Muscle layer of duodenum (tissue), 2 donors: ENCODE results near the gene ADAMTS17.

Experiments
- H3K27ac ChIP-seq: one replicate; pipeline ENCODE4 v1.7.0; 2013; ENCODE audit warnings: mild to moderate bottlenecking, low read length
- H3K27me3 ChIP-seq: one replicate; pipeline ENCODE4 v1.7.0; 2013; ENCODE audit warnings: low read depth, mild to moderate bottlenecking, control low read depth, low read length
- H3K36me3 ChIP-seq, 2 donors: one replicate each; pipeline ENCODE4 v1.7.0; 2013; ENCODE audit warnings: low read length in 2 of 2, control low read depth in 1 of 2, mild to moderate bottlenecking in 1 of 2; ENCODE audit not compliant: insufficient read depth in 2 of 2, control insufficient read depth in 1 of 2
- H3K4me1 ChIP-seq, 2 donors: one replicate each; pipeline ENCODE4 v1.7.0; 2013; ENCODE audit warnings: low read length in 2 of 2, mild to moderate bottlenecking in 2 of 2, control low read depth in 1 of 2, moderate library complexity in 1 of 2; ENCODE audit not compliant: insufficient read depth in 2 of 2, control insufficient read depth in 1 of 2
- H3K4me3 ChIP-seq, 2 donors: one replicate each; pipeline ENCODE4 v1.7.0; 2013; ENCODE audit warnings: low read length in 2 of 2, low read depth in 1 of 2, mild to moderate bottlenecking in 1 of 2
- H3K9me3 ChIP-seq, 2 donors: one replicate each; pipeline ENCODE4 v1.7.0; 2013; ENCODE audit warnings: low read length in 2 of 2, control low read depth in 1 of 2, mild to moderate bottlenecking in 1 of 2; ENCODE audit not compliant: control insufficient read depth in 1 of 2
- donor health status: healthy.

Gene ADAMTS17

DNA sequence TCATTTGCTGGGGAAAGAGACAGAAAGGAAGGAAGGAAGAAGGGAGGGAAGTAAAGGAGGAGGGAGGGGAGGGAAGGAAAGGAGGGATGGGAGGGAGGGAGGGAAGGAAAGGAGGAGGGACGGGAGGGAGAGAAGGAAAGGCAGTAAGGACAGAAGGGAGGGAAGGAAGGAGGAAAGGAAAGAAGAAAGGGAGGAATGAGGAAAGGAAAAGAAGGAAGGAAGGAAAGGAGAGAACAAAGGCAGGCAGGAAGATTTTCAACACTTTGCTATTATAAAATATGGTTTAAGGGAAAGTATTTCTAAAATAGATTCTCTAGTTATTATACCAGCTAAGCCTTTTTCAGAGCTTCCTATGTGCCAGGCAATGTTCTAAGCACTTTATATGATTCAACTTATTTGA lies 330.5 kb downstream of the ADAMTS17 start:
- H3K4me3 ChIP-seq, result no peak overlapping the region
- no peaks in the 10 kb centered on the region for H3K4me1 ChIP-seq
- H3K36me3 ChIP-seq, result no peaks in the 10 kb centered on the region
- H3K9me3 ChIP-seq, result no peaks in the 10 kb centered on the region
- no peak overlapping the region for H3K27ac ChIP-seq
- no peaks in the 10 kb centered on the region for H3K27me3 ChIP-seq

DNA sequence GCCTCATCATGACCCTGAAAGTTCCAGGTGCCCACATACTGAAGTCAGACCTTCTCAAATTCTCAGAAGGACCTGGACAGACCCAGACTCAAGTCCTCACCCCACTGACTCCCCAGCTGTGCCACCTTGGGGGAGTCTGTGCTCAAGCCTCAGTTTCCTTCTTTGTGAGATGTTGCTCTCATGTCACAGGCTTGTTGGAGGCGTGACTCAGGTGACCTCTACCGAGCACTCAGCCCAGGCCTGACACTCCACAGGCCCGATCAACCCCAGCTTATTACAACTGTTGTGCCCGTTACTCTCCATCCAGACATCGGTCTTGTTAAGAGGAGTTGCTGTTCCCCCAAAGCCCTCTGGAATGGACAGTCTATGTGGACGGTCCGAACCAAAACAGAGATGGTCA lies 332.4 kb downstream of the ADAMTS17 start:
- no peaks in the 10 kb centered on the region for H3K27me3 ChIP-seq
- H3K4me3 ChIP-seq, result no peak overlapping the region
- H3K36me3 ChIP-seq, result no peaks in the 10 kb centered on the region
- H3K4me1 ChIP-seq, result no peaks in the 10 kb centered on the region
- H3K27ac ChIP-seq, result no peak overlapping the region
- no peaks in the 10 kb centered on the region for H3K9me3 ChIP-seq

DNA sequence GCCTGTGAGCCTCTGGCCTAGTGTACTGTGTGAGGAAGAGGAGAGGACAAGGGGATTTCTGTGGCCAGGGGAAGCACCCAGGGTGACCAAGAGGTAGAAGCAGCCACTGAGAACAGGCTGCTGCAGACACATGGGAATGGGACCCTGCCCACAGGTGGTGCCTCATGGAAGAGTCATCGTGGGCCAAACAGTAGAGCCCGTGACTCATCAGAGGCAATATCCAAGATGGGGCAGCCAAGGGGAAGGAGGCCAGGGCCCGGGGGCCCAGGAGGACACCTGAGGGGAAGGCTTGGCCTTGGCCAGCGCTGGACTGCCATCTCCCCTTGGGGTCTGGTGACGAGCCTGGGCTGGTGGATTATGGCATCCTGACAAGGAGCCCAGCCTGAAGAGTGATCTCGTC lies 333.5 kb downstream of the ADAMTS17 start:
- Histone ChIP-seq H3K4me1 (no peaks in the 10 kb centered on the region), H3K36me3 (no peaks in the 10 kb centered on the region), H3K27me3 (no peaks in the 10 kb centered on the region), H3K9me3 (no peaks in the 10 kb centered on the region), H3K4me3 (no peak overlapping the region), H3K27ac (no peak overlapping the region)

DNA sequence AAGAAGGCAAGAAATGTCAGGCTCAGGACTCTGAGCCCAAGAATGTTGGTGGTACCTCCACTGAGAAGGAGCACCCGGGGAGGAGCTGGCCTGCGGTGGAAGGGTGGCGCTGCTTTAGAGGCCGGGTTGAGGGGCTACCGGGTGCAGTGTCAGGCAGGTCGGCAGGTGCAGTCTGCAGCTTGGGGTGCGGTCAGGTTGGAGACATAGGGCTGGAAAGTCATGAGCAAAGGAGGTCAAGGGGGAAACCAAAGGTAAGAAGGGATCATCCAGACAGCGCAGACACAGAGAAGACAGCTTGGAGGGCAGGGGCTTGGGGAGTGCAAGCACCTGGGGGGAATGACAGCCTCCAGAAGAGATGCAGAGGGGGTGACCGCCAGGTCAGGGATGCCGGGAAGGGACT lies 334.2 kb downstream of the ADAMTS17 start:
- H3K9me3 ChIP-seq, result no peaks in the 10 kb centered on the region
- H3K27ac ChIP-seq, result no peak overlapping the region
- no peaks in the 10 kb centered on the region for H3K27me3 ChIP-seq
- no peaks in the 10 kb centered on the region for H3K36me3 ChIP-seq
- no peaks in the 10 kb centered on the region for H3K4me1 ChIP-seq
- no peak overlapping the region for H3K4me3 ChIP-seq

GRCh38 chr15:100005715-100006114 lies 336.1 kb downstream of the ADAMTS17 start:
- Histone ChIP-seq H3K27ac (no peak overlapping the region), H3K4me3 (no peak overlapping the region), H3K9me3 (no peaks in the 10 kb centered on the region), H3K4me1 (no peaks in the 10 kb centered on the region), H3K27me3 (no peaks in the 10 kb centered on the region), H3K36me3 (no peaks in the 10 kb centered on the region)

GRCh38 chr15:100005013-100005412 lies 336.8 kb downstream of the ADAMTS17 start:
- no peaks in the 10 kb centered on the region for H3K4me1 ChIP-seq
- no peaks in the 10 kb centered on the region for H3K9me3 ChIP-seq
- no peak overlapping the region for H3K4me3 ChIP-seq
- H3K27ac ChIP-seq, result no peak overlapping the region
- H3K36me3 ChIP-seq, result no peaks in the 10 kb centered on the region
- H3K27me3 ChIP-seq, result no peaks in the 10 kb centered on the region

GRCh38 chr15:100002787-100003536 lies 338.8 kb downstream of the ADAMTS17 start:
- no peaks in the 10 kb centered on the region for H3K36me3 ChIP-seq
- H3K4me3 ChIP-seq, result no peak overlapping the region
- no peak overlapping the region for H3K27ac ChIP-seq
- no peaks in the 10 kb centered on the region for H3K9me3 ChIP-seq
- H3K4me1 ChIP-seq, result no peaks in the 10 kb centered on the region
- no peaks in the 10 kb centered on the region for H3K27me3 ChIP-seq

- no peaks in the 10 kb centered on the region for H3K27me3 ChIP-seq
- no peak overlapping the region for H3K27ac ChIP-seq
- H3K4me1 ChIP-seq, result no peaks in the 10 kb centered on the region
- H3K4me3 ChIP-seq, result no peak overlapping the region
- no peaks in the 10 kb centered on the region for H3K9me3 ChIP-seq
- H3K36me3 ChIP-seq, result no peaks in the 10 kb centered on the region
These were observed 339.6 kb downstream of the ADAMTS17 start for GRCh38 chr15:100002086-100002620.

- no peaks in the 10 kb centered on the region for H3K27me3 ChIP-seq
- no peaks in the 10 kb centered on the region for H3K36me3 ChIP-seq
- no peaks in the 10 kb centered on the region for H3K4me1 ChIP-seq
- H3K27ac ChIP-seq, result no peak overlapping the region
- H3K9me3 ChIP-seq, result no peaks in the 10 kb centered on the region
- H3K4me3 ChIP-seq, result no peak overlapping the region
These were observed 340.4 kb downstream of the ADAMTS17 start for GRCh38 chr15:100001405-100001804.

DNA sequence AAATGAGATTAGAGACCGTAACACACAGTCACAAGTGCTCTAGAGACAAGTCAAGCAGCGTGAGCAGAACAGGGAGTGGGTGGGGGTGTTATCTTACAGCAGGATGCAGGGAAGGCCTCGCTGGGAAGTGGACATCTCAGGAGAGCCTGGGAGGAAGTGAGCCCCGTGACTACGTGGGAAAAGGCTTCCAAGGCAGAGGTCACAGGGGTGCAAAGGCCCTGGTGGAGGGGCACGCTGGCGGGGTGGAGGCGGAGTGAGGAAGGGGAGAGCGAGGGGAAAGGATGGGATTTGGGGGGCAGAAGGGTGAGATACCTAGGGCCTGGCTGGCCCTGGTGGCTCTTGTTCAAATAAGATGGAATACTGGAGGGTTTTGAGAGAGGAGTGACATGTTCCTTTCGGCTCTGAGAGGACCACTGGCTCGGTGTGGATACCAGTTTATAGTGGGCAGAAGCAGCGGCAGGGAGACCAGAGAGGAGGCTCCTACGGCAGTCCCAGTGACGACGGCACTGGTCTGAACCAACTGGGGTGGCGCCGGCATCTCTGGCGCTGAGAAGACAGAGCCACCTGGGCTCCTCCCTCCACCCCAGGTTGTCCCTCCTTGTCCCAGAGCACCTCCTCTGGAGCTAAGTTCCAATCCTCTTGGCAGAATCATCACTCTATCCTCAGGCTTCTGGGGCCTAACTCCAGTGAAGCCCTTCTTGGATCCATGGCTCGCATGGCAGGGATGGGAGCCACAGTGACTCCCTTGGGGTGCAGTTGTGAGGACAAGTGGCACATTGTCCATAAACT lies 342.3 kb downstream of the ADAMTS17 start:
- Histone ChIP-seq H3K36me3 (no peaks in the 10 kb centered on the region), H3K4me1 (no peaks in the 10 kb centered on the region), H3K27ac (no peak overlapping the region), H3K4me3 (no peak overlapping the region), H3K27me3 (no peaks in the 10 kb centered on the region), H3K9me3 (no peaks in the 10 kb centered on the region)

DNA sequence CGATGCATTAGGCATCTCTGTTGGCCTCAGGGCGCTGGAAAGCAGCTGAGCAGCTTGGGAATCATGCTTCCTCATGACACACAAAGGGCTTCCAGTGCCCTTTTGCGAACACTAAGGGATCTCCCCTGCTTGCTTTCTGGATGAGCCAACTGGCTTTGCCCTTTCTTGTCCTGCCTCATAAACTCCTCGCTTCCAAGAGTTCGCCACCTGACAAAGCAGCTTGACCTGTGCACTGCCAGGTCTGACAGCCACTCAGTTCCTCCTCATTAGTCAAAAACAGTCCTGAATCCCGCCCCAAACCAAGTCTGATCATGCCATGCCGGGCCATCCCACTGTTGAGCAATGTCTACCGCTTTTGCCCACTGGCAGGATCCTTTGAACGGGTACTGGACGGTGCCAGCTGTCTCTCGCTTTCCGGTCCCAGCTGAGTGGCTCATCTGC lies 343.1 kb downstream of the ADAMTS17 start:
- H3K36me3 ChIP-seq, result no peaks in the 10 kb centered on the region
- no peaks in the 10 kb centered on the region for H3K27me3 ChIP-seq
- no peaks in the 10 kb centered on the region for H3K9me3 ChIP-seq
- H3K27ac ChIP-seq, result no peak overlapping the region
- no peak overlapping the region for H3K4me3 ChIP-seq
- H3K4me1 ChIP-seq, result no peaks in the 10 kb centered on the region
